ENCODE data around the gene STK11IP.

DNA sequence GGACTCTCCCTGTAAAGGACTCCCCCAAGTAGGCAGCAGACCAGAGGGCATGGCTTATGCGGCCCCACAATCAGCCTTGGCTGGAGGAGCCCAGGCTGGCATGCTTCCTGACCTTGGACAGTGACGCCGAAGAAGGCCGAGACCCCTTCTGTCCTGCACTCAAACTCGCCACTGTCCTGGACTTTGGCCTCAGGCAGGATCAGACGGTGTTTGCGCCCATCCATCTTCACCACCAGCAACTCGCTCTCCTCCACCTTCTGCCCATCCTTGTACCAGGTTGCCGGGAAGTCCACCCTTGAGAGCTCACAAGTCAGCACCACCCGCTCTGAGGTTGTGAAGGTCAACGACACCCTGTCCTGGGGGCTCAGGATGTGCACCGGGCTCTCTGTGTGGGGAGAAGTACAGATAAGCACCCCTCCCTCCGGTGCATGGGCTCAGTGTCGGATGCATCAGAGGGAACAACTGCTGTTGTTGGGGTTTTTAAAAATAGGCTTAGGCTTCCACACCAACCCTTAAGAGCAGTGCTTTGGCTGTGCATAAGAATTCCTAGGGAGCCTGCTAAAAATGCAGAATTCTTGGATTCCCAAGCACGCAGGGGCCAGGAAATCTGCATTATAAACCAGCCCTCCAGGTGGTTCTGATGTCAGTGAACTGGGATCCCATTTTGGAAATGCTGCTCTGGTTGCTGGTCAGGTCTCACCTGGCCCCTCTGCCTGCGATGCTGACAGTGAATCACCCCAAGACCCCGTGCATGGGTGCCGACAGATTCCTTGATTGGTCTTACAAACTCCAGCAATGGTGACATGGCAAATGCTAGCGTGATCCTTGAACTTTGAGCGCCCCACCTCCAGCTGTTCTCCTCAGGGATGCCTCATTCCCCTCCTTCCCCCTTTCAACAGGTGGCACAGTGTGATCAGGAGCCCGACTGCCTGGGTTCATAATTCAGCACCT lies 32.3 kb upstream of the STK11IP start:
- TF ChIP-seq POLR2AphosphoS5 (IDR thresholded peaks at IDR 0.05) (no peak), POLR2A (IDR thresholded peaks at IDR 0.05; ENCODE audit: low read depth) (no peak), EP300 (IDR thresholded peaks at IDR 0.05) (no peak)
- TF ChIP-seq, protein P1, sequence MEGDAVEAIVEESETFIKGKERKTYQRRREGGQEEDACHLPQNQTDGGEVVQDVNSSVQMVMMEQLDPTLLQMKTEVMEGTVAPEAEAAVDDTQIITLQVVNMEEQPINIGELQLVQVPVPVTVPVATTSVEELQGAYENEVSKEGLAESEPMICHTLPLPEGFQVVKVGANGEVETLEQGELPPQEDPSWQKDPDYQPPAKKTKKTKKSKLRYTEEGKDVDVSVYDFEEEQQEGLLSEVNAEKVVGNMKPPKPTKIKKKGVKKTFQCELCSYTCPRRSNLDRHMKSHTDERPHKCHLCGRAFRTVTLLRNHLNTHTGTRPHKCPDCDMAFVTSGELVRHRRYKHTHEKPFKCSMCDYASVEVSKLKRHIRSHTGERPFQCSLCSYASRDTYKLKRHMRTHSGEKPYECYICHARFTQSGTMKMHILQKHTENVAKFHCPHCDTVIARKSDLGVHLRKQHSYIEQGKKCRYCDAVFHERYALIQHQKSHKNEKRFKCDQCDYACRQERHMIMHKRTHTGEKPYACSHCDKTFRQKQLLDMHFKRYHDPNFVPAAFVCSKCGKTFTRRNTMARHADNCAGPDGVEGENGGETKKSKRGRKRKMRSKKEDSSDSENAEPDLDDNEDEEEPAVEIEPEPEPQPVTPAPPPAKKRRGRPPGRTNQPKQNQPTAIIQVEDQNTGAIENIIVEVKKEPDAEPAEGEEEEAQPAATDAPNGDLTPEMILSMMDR (IDR thresholded peaks at IDR 0.05) = no peak
